Retinal pigment epithelial cell (primary cell): ENCODE results near the gene TSPYL1.
A peak's percentile ranks its signal among the peaks of the same experiment; 100 is the strongest.

ENCODE experiments used
- DNase-seq: peaks from one replicate; pipeline ENCODE4 v3.0.0-alpha.2; 2010; ENCODE audit warnings: low read depth
- H3K4me3 ChIP-seq: 2 replicates; pipeline ENCODE4 v1.5.1; 2011; ENCODE audit warnings: mild to moderate bottlenecking, low read length, control low read depth, moderate library complexity
- CTCF ChIP-seq: conservative IDR thresholded peaks from 2 replicates; pipeline ENCODE4 v1.5.1; 2011; ENCODE audit warnings: low read depth, low read length, control low read depth, inconsistent platforms

TSPYL1 gene

GRCh38 chr6:116251568-116252384 lies 28.0 kb downstream of the TSPYL1 start:
- no peak for TF ChIP-seq CTCF
- no peak for DNase-seq
- peak overlapping the region; percentile 47 for H3K4me3 ChIP-seq

- no peak for DNase-seq
- TF ChIP-seq CTCF, result no peak
- H3K4me3 ChIP-seq, result no peak overlapping the region
Measured at GRCh38 chr6:116248577-116248976, 31.2 kb downstream of the TSPYL1 start.

- DNase-seq, result no peak
- TF ChIP-seq CTCF, result no peak
- no peak overlapping the region for H3K4me3 ChIP-seq
Measured at GRCh38 chr6:116247285-116247684, 32.4 kb downstream of the TSPYL1 start.

GRCh38 chr6:116246089-116246488 lies 33.6 kb downstream of the TSPYL1 start:
- no peak overlapping the region for H3K4me3 ChIP-seq
- TF ChIP-seq CTCF, result no peak
- DNase-seq, result no peak

GRCh38 chr6:116244284-116244683 lies 35.4 kb downstream of the TSPYL1 start:
- DNase-seq, result no peak
- TF ChIP-seq CTCF, result no peak
- H3K4me3 ChIP-seq, result no peak overlapping the region

- TF ChIP-seq CTCF, result no peak
- H3K4me3 ChIP-seq, result no peak overlapping the region
- no peak for DNase-seq
Measured at GRCh38 chr6:116239856-116240255, 39.9 kb downstream of the TSPYL1 start.

- TF ChIP-seq CTCF, result no peak
Measured at GRCh38 chr6:116239256-116239655, 40.5 kb downstream of the TSPYL1 start.

More at GRCh38 chr6:116239256-116239655, 40.5 kb downstream of the TSPYL1 start:
- no peak for DNase-seq
- H3K4me3 ChIP-seq, result no peak overlapping the region
